GM12891 (cell line): ENCODE measurements around the gene PACS2.

Source experiments
- PAX5 ChIP-seq: IDR thresholded peaks from 2 replicates; pipeline ENCODE4 v1.6.1; 2011; ENCODE audit warnings: low read length, moderate library complexity, mild to moderate bottlenecking; ENCODE audit not compliant: insufficient read depth, severe bottlenecking
- POLR2A ChIP-seq: IDR thresholded peaks from 2 replicates; pipeline ENCODE4 v1.6.1; 2011; ENCODE audit warnings: low read depth, low read length, control low read depth
- POLR2AphosphoS5 ChIP-seq: IDR thresholded peaks from 2 replicates; pipeline ENCODE4 v1.6.1; 2011; ENCODE audit warnings: low read depth, low read length, control low read depth
- POU2F2 ChIP-seq: IDR thresholded peaks from 2 replicates; pipeline ENCODE4 v1.6.1; 2011; ENCODE audit warnings: low read depth, mild to moderate bottlenecking, control low read depth, low read length, moderate library complexity
- SPI1 ChIP-seq: IDR thresholded peaks from 2 replicates; pipeline ENCODE4 v1.6.1; 2011; ENCODE audit warnings: low read depth, low read length, control low read depth
- TAF1 ChIP-seq: IDR thresholded peaks from 2 replicates; pipeline ENCODE4 v1.6.1; 2011; ENCODE audit warnings: low read depth, low read length, control low read depth

- TF ChIP-seq POLR2AphosphoS5 (no peak; the same call in 1 of the 2 replicates), POLR2A (peak; percentile 47; the same call in 1 of the 2 replicates), TAF1 (0 out of 2 replicates have a peak, but pooled peaks have one; percentile 18), POU2F2 (no peak), SPI1 (no peak), PAX5 (no peak)
Measured at GRCh38 chr14:105300542-105301102, 13.9 kb upstream of the PACS2 start, which contains the start of gene BRF1.
